Neural crest cell (in vitro differentiated cells): ENCODE data around the gene SLC44A2. TPM values are rescaled to one million over a fixed set of nuclear protein-coding genes. Genes with fewer than 3 reads are reported as not detected.

Experiments
- DNase-seq: peaks from one replicate; pipeline ENCODE4 v3.0.0; 2021; ENCODE audit warnings: low read depth, mixed read lengths, low spot score
- H3K27ac Mint-ChIP-seq: one replicate; pipeline ENCODE4 v1.8.0; 2021; ENCODE audit warnings: mild to moderate bottlenecking, mixed read lengths; ENCODE audit not compliant: unreplicated experiment
- H3K27me3 Mint-ChIP-seq: 2 replicates; pipeline ENCODE4 v1.8.0; 2021; ENCODE audit warnings: low read depth, mild to moderate bottlenecking, mixed read lengths
- H3K36me3 Mint-ChIP-seq: 2 replicates; pipeline ENCODE4 v1.8.0; 2021; ENCODE audit warnings: low read depth, mild to moderate bottlenecking, mixed read lengths
- H3K4me1 Mint-ChIP-seq: 2 replicates; pipeline ENCODE4 v1.8.0; 2021; ENCODE audit warnings: mixed read lengths
- H3K4me3 Mint-ChIP-seq: one replicate; pipeline ENCODE4 v1.8.0; 2021; ENCODE audit warnings: mild to moderate bottlenecking, mixed read lengths
- H3K9me3 Mint-ChIP-seq: 2 replicates; pipeline ENCODE4 v1.8.0; 2021; ENCODE audit warnings: mixed read lengths
- CTCF ChIP-seq: fragments of 200-600 bp; sonication (generic); conservative IDR thresholded peaks from 2 replicates; pipeline ENCODE4 v1.5.0; 2021; ENCODE audit warnings: antibody characterized with exemption, mild to moderate bottlenecking
- total RNA-seq: library from RNA; stranded (reverse); gene quantifications from 2 replicates; pipeline ENCODE4 v1.2.1, GENCODE V29; 2021

Gene SLC44A2
- total RNA-seq, 1 donor from 2014 or later: 99.5 TPM

GRCh38 chr19:10604460-10604980 lies 20.8 kb upstream of the SLC44A2 start:
- H3K4me1 Mint-ChIP-seq: peaks cover 18% of the 10 kb centered on the region
- H3K9me3 Mint-ChIP-seq: no peaks in the 10 kb centered on the region
- no peaks in the 10 kb centered on the region for H3K36me3 Mint-ChIP-seq
- peak overlapping the region; percentile 92 for H3K4me3 Mint-ChIP-seq
- no peak for DNase-seq
- peaks cover 8% of the 10 kb centered on the region for H3K27me3 Mint-ChIP-seq
- no peak overlapping the region for H3K27ac Mint-ChIP-seq
- no peak for TF ChIP-seq CTCF

- DNase-seq: no peak
- Mint-ChIP-seq H3K4me3 (no peak overlapping the region), H3K27me3 (no peaks in the 10 kb centered on the region), H3K9me3 (no peaks in the 10 kb centered on the region), H3K36me3 (no peaks in the 10 kb centered on the region), H3K27ac (no peak overlapping the region), H3K4me1 (no peaks in the 10 kb centered on the region)
- no peak for TF ChIP-seq CTCF
Measured at GRCh38 chr19:10611907-10612306, 13.4 kb upstream of the SLC44A2 start.

DNA sequence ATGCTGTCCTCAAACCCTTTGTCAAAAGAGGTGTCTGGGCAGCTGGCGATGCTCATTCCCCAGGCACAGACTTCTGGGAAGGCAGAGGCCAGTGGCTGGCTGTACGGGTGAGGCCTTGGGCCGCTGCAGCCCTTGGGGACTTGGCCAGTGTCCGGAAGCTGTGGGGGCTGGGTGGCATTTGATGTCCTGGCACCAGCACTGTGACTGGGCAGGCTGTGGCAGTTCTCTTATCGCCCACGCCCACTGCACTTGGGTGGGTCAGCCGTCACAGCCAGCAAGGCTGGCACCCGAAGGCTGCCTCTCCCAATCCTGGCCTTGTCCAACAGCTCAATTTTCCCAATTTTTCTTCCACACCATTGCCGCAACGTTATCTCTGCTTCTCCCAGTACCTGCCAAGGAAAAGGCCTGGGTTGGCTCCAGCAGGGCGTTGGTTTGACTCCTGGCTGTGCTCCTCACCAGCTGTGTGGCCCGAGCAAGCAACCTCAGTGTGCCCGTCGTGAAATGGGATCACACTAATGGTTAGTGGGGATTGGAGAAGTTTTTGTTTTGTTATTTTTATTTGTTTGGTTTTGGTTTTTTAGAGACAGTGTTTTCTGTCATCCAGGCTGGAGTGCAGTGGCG lies 12.7 kb upstream of the SLC44A2 start:
- no peak overlapping the region for H3K4me3 Mint-ChIP-seq
- no peaks in the 10 kb centered on the region for H3K4me1 Mint-ChIP-seq
- no peak for TF ChIP-seq CTCF
- H3K36me3 Mint-ChIP-seq: no peaks in the 10 kb centered on the region
- no peaks in the 10 kb centered on the region for H3K9me3 Mint-ChIP-seq
- DNase-seq: no peak
- no peak overlapping the region for H3K27ac Mint-ChIP-seq
- H3K27me3 Mint-ChIP-seq: no peaks in the 10 kb centered on the region

GRCh38 chr19:10615429-10616023 lies 9.8 kb upstream of the SLC44A2 start:
- no peak for DNase-seq
- Mint-ChIP-seq H3K36me3 (no peaks in the 10 kb centered on the region), H3K27ac (peak overlapping the region; percentile 87), H3K4me3 (no peak overlapping the region), H3K4me1 (peaks cover 1% of the 10 kb centered on the region), H3K27me3 (no peaks in the 10 kb centered on the region), H3K9me3 (no peaks in the 10 kb centered on the region)
- TF ChIP-seq CTCF: no peak

- no peaks in the 10 kb centered on the region for H3K36me3 Mint-ChIP-seq
- no peaks in the 10 kb centered on the region for H3K27me3 Mint-ChIP-seq
- no peaks in the 10 kb centered on the region for H3K9me3 Mint-ChIP-seq
- no peak for DNase-seq
- no peak overlapping the region for H3K4me3 Mint-ChIP-seq
- TF ChIP-seq CTCF: no peak
- no peak overlapping the region for H3K27ac Mint-ChIP-seq
- H3K4me1 Mint-ChIP-seq: peaks cover 6% of the 10 kb centered on the region
Measured at GRCh38 chr19:10617409-10618121, 7.8 kb upstream of the SLC44A2 start.
